ENCODE results near the gene NOVA1. TPM values are rescaled to one million over a fixed set of nuclear protein-coding genes. Genes with fewer than 3 reads are reported as not detected.

Gene NOVA1
- total and polyA plus RNA-seq, 4 donors = 0.24 to 0.79 (median 0.58) TPM

GRCh38 chr14:26429205-26429604, 168.6 kb downstream of the NOVA1 start:
- H3K36me3 ChIP-seq (ENCODE audit: control insufficient read depth in 4 of 4, insufficient read depth in 3 of 4, low read depth in 1 of 4, low read length in 3 of 4) = no peaks in the 10 kb centered on the region
- no peak overlapping the region for H3K4me3 ChIP-seq (ENCODE audit: low read depth in 1 of 3, low read length in 3 of 3)
- TF ChIP-seq RXRA (IDR thresholded peaks at IDR 0.05) (no peak), FOXA1 (IDR thresholded peaks at IDR 0.05) (no peak), HNF4G (IDR thresholded peaks at IDR 0.05) (no peak), HNF4A (conservative IDR thresholded peaks at IDR 0.05) (no peak), GABPA (IDR thresholded peaks at IDR 0.05 in 1 of 2, conservative IDR thresholded peaks at IDR 0.05 in 1 of 2) (no peak), MAX (IDR thresholded peaks at IDR 0.05) (no peak), NR2F2 (IDR thresholded peaks at IDR 0.05) (no peak), SP1 (IDR thresholded peaks at IDR 0.05) (no peak), ATF3 (IDR thresholded peaks at IDR 0.05) (no peak), JUND (IDR thresholded peaks at IDR 0.05) (no peak), RAD21 (IDR thresholded peaks at IDR 0.05) (no peak), CTCF (IDR thresholded peaks at IDR 0.05; ENCODE audit: low read depth, low read length, missing input control) (no peak), REST (IDR thresholded peaks at IDR 0.05) (no peak), TAF1 (conservative IDR thresholded peaks at IDR 0.05) (no peak), YY1 (IDR thresholded peaks at IDR 0.05) (no peak), FOXA2 (IDR thresholded peaks at IDR 0.05) (no peak)
- H3K27me3 ChIP-seq (ENCODE audit: control insufficient read depth in 4 of 4, insufficient read depth in 4 of 4, low read length in 3 of 4) = no peaks in the 10 kb centered on the region
- no peaks in the 10 kb centered on the region for H3K9me3 ChIP-seq (ENCODE audit: control insufficient read depth in 4 of 4, low read length in 3 of 4)
- DNase-seq (ENCODE audit: low spot score) = no peak
- H3K4me1 ChIP-seq (ENCODE audit: control insufficient read depth in 4 of 4, insufficient read depth in 4 of 4, low read length in 3 of 4) = no peaks in the 10 kb centered on the region
- no peak overlapping the region for H3K9ac ChIP-seq (ENCODE audit: low read depth in 1 of 2, low read length in 2 of 2)
- no peak overlapping the region for H3K27ac ChIP-seq (ENCODE audit: low read depth in 1 of 2, low read length in 2 of 2)

GRCh38 chr14:26427097-26427496, 170.7 kb downstream of the NOVA1 start:
- Histone ChIP-seq H3K27me3 (ENCODE audit: control insufficient read depth in 4 of 4, insufficient read depth in 4 of 4, low read length in 3 of 4) (no peaks in the 10 kb centered on the region), H3K36me3 (ENCODE audit: control insufficient read depth in 4 of 4, insufficient read depth in 3 of 4, low read depth in 1 of 4, low read length in 3 of 4) (no peaks in the 10 kb centered on the region), H3K9ac (ENCODE audit: low read depth in 1 of 2, low read length in 2 of 2) (no peak overlapping the region), H3K9me3 (ENCODE audit: control insufficient read depth in 4 of 4, low read length in 3 of 4) (no peaks in the 10 kb centered on the region), H3K4me1 (ENCODE audit: control insufficient read depth in 4 of 4, insufficient read depth in 4 of 4, low read length in 3 of 4) (no peaks in the 10 kb centered on the region), H3K27ac (ENCODE audit: low read depth in 1 of 2, low read length in 2 of 2) (no peak overlapping the region), H3K4me3 (ENCODE audit: low read depth in 1 of 3, low read length in 3 of 3) (no peak overlapping the region)
- DNase-seq (ENCODE audit: low spot score) = no peak
- 69% methylated on average over 5 of the region's 5 CpGs for WGBS
- TF ChIP-seq SP1 (IDR thresholded peaks at IDR 0.05) = no peak
- no peak for TF ChIP-seq ZBTB33 (IDR thresholded peaks at IDR 0.05)
- TF ChIP-seq JUND (IDR thresholded peaks at IDR 0.05) = no peak
- no peak for TF ChIP-seq YY1 (IDR thresholded peaks at IDR 0.05)
- TF ChIP-seq TAF1 (conservative IDR thresholded peaks at IDR 0.05) = no peak
- TF ChIP-seq CTCF (IDR thresholded peaks at IDR 0.05; ENCODE audit: low read depth, low read length, missing input control) = no peak
- no peak for TF ChIP-seq REST (IDR thresholded peaks at IDR 0.05)
- no peak for TF ChIP-seq RAD21 (IDR thresholded peaks at IDR 0.05)
- TF ChIP-seq EGR1 (IDR thresholded peaks at IDR 0.05; ENCODE audit: low read depth in 2 of 2) = no peak
- no peak for TF ChIP-seq RXRA (IDR thresholded peaks at IDR 0.05)
- no peak for TF ChIP-seq GABPA (IDR thresholded peaks at IDR 0.05 in 1 of 2, conservative IDR thresholded peaks at IDR 0.05 in 1 of 2)
- no peak for TF ChIP-seq NR2F2 (IDR thresholded peaks at IDR 0.05)
- no peak for TF ChIP-seq MAX (IDR thresholded peaks at IDR 0.05)
- no peak for TF ChIP-seq FOXA2 (IDR thresholded peaks at IDR 0.05)

All from liver (tissue), 9 donors.